Amniotic epithelial cell (primary cell): Measurements from ENCODE around the gene NONO.
"Not testable (repeated sequence)": the region's sequence is repeated elsewhere in the genome, so short reads cannot be mapped to it uniquely, and the experiment has no call there.

Experiments
- DNase-seq: peaks from one replicate; pipeline ENCODE4 v3.0.0-alpha.2; 2010; ENCODE audit warnings: low read depth

Gene NONO

GRCh38 chrX:71291381-71291780, 7.9 kb downstream of the NONO start:
- DNase-seq = peak; percentile 42

- peak; percentile 16 for DNase-seq
Measured at GRCh38 chrX:71292669-71293365, 9.4 kb downstream of the NONO start.

GRCh38 chrX:71296806-71297205, 13.4 kb downstream of the NONO start:
- DNase-seq = no peak

DNA sequence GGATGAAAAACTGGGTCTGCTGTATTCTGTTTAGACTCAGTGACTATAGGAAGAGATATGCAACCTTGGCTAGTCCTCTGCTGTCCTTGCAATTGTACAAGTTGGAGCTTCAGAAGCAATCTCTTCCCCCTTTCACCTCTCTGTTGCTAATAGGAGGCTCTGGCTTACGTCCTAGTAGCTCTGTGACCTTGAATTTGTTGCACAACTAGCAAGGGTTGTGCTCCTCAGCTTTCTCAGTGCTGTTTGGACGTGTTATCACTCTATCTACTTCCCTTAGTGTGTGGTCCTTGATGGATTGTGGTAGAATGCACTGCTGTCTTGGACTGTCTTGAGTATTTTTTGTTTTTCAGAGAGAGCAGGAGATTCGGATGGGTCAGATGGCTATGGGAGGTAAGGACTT, 14.7 kb downstream of the NONO start:
- peak; percentile 88 for DNase-seq

DNA sequence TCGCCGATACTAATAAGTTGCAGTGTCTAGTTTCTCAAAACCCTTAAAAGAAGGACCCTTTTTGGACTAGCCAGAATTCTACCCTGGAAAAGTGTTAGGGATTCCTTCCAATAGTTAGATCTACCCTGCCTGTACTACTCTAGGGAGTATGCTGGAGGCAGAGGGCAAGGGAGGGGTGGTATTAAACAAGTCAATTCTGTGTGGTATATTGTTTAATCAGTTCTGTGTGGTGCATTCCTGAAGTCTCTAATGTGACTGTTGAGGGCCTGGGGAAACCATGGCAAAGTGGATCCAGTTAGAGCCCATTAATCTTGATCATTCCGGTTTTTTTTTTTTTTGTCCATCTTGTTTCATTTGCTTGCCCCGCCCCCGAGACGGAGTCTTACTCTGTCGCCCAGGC, 16.6 kb downstream of the NONO start:
- not testable (repeated sequence) for DNase-seq

DNA sequence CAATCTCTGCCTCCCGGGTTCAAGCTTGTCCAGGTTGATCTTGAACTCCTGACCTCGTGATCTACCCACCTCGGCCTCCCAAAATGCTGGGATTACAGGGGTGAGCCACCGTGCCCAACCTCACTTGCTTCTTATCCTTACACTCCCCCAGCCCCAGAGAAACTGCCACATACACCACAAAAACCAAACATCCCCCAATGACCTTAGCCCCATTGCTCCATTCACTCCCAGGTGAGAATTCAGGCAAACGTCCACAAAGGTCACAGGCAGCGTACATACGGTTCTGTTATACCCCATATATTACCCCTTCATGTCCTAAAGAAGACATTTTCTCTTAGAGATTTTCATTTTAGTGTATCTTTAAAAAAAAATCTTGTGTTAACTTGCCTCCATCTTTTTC, 17.1 kb downstream of the NONO start:
- DNase-seq = not testable (repeated sequence)

DNA sequence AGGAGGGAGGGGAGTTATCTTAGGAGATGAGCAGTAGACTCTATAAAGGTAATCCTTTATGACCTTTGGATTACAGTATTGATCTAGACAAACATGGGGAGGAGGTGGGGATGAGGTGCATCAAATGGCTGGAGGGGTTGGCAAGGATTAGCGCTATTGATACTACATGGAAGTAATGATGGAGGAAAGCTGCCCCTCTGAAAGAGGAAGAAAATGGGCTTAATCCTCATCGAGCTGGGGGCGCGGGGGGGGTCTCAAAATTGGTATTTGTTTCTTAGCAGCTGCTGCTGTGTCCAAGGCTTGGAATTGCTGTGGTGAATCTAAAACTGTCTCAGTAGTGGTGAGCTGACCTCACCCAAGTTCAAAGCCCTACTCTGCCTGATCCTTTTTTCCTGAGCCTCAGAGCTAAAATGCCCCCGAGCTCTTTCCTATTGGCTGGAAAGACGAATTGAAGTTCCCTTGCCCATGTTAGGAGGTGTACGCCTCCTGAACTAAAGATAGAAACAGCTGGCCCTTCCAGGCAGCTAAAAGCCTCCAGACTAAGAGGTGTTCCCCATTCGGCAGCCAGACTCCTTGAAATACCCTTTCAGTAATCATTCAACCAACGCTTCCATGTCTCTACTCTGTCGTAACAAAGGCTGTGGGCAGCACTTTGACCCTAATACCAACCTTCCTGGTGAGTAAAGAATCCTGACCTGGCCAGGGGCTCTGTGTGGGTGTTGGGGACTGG, 17.9 kb downstream of the NONO start, which contains the start of gene ITGB1BP2:
TSS of gene ITGB1BP2 (plus strand) at position 556 of the 730 bp plus-strand sequence. CDS start at position 613, 57 bp downstream.
- DNase-seq = peak; percentile 67

- DNase-seq = no peak
Measured at GRCh38 chrX:71302461-71303213, 19.2 kb downstream of the NONO start.

DNA sequence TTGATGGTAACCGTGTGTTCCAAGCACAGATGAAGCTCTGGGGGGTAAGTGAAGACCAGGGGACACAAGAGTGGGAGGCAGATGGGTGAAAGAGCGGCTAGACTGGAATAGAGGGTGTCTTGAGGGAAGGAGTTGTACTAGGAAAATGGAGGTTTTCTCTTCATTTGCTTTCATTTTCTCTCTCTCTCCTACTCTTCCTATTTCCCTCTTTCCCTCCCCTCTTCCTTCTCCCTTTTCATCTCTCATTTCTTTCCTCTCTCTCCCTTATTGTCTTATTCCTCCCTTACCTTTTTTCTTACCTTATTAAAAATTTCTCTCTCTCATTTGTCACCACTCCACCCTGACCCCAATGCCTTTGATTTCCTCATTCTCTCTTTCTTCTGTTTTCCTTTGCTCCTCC, 21.1 kb downstream of the NONO start:
- no peak for DNase-seq

- peak; percentile 90 for DNase-seq
Measured at GRCh38 chrX:71315917-71316316, 32.5 kb downstream of the NONO start.

DNA sequence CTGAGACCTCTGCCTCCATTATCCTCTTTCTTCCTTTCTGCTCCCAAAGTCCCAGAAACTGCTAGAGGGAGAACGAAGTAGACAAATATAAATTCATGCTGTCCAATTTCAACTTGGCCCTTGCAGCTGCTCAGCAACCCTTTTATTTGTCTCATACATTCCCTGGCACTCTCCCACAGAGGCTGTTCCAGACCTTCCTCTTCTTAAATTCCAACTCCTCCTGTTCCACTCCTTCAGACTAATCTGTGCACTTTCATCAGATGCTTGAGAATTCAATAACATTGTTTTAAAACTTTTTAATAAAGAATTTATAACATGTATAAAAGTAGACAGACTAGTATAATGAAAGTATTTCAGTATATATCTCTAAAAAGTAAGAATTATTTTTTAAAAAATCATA, 33.5 kb downstream of the NONO start:
- DNase-seq = not testable (repeated sequence)

GRCh38 chrX:71320126-71320525, 36.7 kb downstream of the NONO start:
- DNase-seq = no peak

- DNase-seq = no peak
Measured at GRCh38 chrX:71321731-71322130, 38.3 kb downstream of the NONO start.

DNA sequence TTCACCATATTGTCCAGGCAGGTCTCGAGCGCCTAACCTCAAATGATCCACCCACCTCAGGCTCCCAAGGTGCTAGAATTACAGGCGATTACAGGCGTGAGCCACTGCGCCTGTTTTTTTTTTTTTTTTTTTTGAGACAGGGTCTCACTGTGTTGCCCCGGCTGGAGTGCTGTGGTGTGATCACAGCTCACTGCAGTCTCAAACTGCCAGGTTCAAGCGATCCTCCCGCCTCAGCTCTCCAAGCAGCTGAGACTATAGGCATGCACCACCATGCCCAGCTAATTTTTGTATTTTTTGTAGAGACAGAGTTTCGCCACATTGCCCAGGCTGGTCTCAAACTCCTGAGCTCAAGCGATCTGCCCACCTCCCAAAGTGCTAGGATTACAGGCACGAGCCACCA, 41.0 kb downstream of the NONO start:
- DNase-seq = not testable (repeated sequence)

GRCh38 chrX:71326394-71326793, 43.0 kb downstream of the NONO start:
- no peak for DNase-seq

GRCh38 chrX:71349151-71349665, 65.8 kb downstream of the NONO start:
- DNase-seq = peak; percentile 50

- not testable (repeated sequence) for DNase-seq
Measured at GRCh38 chrX:71349867-71350266, 66.4 kb downstream of the NONO start.
